22Rv1 (cell line): ENCODE results near the gene MAT2A.

Experiments
- H3K27ac ChIP-seq: fragments of 450-650 bp; 2 replicates; pipeline ENCODE4 v1.5.1; 2017
- ZFX ChIP-seq: fragments of 450-650 bp; IDR thresholded peaks from 2 replicates; pipeline ENCODE4 v1.6.1; 2017; ENCODE audit warnings: antibody characterized with exemption, borderline replicate concordance
- TF ChIP-seq, protein P1 (sequence below): fragments of 450-650 bp; IDR thresholded peaks from 2 replicates; pipeline ENCODE4 v1.5.1; 2017; ENCODE audit warnings: mild to moderate bottlenecking

MAT2A gene

GRCh38 chr2:85514323-85514722, 24.6 kb upstream of the MAT2A start:
- TF ChIP-seq ZFX, result no peak
- TF ChIP-seq, protein P1, sequence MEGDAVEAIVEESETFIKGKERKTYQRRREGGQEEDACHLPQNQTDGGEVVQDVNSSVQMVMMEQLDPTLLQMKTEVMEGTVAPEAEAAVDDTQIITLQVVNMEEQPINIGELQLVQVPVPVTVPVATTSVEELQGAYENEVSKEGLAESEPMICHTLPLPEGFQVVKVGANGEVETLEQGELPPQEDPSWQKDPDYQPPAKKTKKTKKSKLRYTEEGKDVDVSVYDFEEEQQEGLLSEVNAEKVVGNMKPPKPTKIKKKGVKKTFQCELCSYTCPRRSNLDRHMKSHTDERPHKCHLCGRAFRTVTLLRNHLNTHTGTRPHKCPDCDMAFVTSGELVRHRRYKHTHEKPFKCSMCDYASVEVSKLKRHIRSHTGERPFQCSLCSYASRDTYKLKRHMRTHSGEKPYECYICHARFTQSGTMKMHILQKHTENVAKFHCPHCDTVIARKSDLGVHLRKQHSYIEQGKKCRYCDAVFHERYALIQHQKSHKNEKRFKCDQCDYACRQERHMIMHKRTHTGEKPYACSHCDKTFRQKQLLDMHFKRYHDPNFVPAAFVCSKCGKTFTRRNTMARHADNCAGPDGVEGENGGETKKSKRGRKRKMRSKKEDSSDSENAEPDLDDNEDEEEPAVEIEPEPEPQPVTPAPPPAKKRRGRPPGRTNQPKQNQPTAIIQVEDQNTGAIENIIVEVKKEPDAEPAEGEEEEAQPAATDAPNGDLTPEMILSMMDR, result no peak
- no peak overlapping the region for H3K27ac ChIP-seq

DNA sequence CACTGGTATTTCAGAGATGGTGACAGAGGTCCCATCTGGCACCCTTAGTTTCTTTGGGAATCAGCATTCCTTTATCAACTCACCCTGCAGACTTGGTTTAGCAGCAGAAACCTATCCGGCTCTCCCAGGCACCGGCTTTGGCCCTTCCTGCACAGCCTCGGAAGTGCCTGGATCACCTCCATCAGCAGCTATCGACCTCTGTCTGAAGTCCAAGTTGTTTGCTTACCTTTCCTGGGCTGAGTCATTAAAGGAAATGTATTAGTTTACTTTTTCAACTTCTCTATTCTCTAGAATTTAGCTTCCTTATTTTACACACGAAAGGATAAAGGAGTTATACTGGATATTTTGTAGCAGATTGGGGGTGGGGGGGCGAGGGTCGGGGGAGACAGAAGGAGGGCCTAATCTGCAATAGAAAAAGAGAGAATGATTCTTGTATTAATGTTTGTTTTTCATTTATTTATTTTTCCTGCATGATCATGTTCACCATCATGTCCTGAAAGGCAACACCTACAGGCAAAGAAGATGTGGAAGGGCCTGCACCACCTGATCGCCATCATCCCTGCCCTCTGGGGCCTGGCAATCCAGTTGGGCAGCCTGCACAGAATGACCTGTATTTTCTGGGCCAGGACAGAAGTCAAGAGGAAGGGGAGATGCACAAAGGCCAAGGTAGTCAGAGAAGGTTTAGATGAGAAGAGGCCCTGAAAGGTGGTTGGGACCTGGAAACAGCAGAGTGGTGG, 22.1 kb upstream of the MAT2A start:
- TF ChIP-seq ZFX, result no peak
- TF ChIP-seq, protein P1, result no peak

GRCh38 chr2:85522090-85522647, 16.8 kb upstream of the MAT2A start:
- H3K27ac ChIP-seq, result peak overlapping the region; percentile 94
- TF ChIP-seq ZFX, result no peak
- TF ChIP-seq, protein P1, result no peak

More for the DNA sequence above, 22.1 kb upstream of the MAT2A start:
- H3K27ac ChIP-seq, result peak overlapping the region; percentile 89

- peak overlapping the region; percentile 94 for H3K27ac ChIP-seq
- no peak for TF ChIP-seq ZFX
Measured at GRCh38 chr2:85523062-85523902, 15.7 kb upstream of the MAT2A start.

GRCh38 chr2:85523903-85524335, 15.0 kb upstream of the MAT2A start:
- TF ChIP-seq, protein P1, result no peak
- TF ChIP-seq ZFX, result no peak
- peak overlapping the region; percentile 94 for H3K27ac ChIP-seq

- peak overlapping the region; percentile 94 for H3K27ac ChIP-seq
- TF ChIP-seq, protein P1, result no peak
- TF ChIP-seq ZFX, result no peak
Measured at GRCh38 chr2:85524336-85524908, 14.5 kb upstream of the MAT2A start.

GRCh38 chr2:85525029-85525428, 13.9 kb upstream of the MAT2A start:
- peak overlapping the region; percentile 94 for H3K27ac ChIP-seq
- TF ChIP-seq, protein P1, result no peak
- TF ChIP-seq ZFX, result no peak
